NT2/D1 (cell line): ENCODE results near the gene PHLDA3.

Experiments
- DNase-seq: peaks from one replicate; pipeline ENCODE4 v3.0.0-alpha.2; 2011; ENCODE audit warnings: low read depth, low spot score
- H3K27me3 ChIP-seq: 2 replicates; pipeline ENCODE4 v1.6.0; 2011; ENCODE audit warnings: mild to moderate bottlenecking; ENCODE audit not compliant: insufficient read length, insufficient read depth
- H3K36me3 ChIP-seq: 2 replicates; pipeline ENCODE4 v1.6.1; 2011; ENCODE audit warnings: mild to moderate bottlenecking, low read length, mixed read lengths; ENCODE audit not compliant: insufficient read depth, insufficient read length
- H3K4me1 ChIP-seq: 2 replicates; pipeline ENCODE4 v1.5.1; 2011; ENCODE audit not compliant: insufficient read depth, insufficient read length
- H3K4me3 ChIP-seq: 2 replicates; pipeline ENCODE4 v1.5.1; 2011; ENCODE audit warnings: low read depth; ENCODE audit not compliant: insufficient read length
- H3K9ac ChIP-seq: 2 replicates; pipeline ENCODE4 v1.6.0; 2011; ENCODE audit warnings: low read depth; ENCODE audit not compliant: insufficient read length
- H3K9me3 ChIP-seq: 2 replicates; pipeline ENCODE4 v1.5.1; 2011; ENCODE audit warnings: mild to moderate bottlenecking, low read length; ENCODE audit not compliant: insufficient read depth
- SUZ12 ChIP-seq: IDR thresholded peaks from 2 replicates; pipeline ENCODE4 v1.6.1; 2011; ENCODE audit not compliant: insufficient read length, insufficient read depth; ENCODE audit errors: extremely low read depth
- YY1 ChIP-seq: IDR thresholded peaks from 2 replicates; pipeline ENCODE4 v1.6.1; 2011; ENCODE audit not compliant: insufficient read length, insufficient read depth
- ZNF274 ChIP-seq: IDR thresholded peaks from 2 replicates; pipeline ENCODE4 v1.6.1; 2011; ENCODE audit warnings: mild to moderate bottlenecking, low read depth, low read length

Gene PHLDA3

DNA sequence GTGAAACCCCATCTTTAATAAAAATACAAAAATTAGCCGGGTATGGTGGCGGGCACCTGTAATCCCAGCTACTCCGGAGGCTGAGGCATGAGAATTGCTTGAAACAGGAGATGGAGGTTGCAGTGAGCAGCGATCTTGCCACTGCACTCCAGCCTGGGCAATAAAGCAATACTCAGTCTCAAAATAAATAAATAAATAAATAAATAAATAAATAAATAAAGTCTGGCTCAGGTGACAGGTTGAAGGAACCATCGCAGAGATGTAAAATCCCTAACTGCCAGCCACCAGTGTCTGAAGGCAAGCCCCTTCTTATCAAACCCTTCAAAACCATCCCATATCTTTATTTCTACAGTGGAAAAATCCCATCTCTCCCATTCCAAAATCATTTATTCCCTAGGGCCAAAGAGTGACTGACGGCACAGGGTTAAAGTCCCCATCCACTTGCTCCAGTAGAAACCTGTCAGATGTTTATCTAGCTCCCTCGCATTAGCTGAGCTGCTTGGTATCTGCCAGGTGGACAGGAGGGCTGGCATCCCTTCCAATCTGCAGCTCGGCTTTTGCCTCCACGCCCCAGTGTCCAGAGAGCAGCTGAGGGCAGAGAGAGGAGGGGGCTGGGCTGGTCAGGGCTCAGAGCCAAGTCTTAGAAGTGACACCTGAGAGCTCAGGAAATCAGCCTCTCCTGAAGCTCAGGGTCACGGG lies 33.0 kb upstream of the PHLDA3 start:
- H3K4me1 ChIP-seq: peaks cover 30% of the 10 kb centered on the region
- DNase-seq: no peak
- no peak overlapping the region for H3K4me3 ChIP-seq

DNA sequence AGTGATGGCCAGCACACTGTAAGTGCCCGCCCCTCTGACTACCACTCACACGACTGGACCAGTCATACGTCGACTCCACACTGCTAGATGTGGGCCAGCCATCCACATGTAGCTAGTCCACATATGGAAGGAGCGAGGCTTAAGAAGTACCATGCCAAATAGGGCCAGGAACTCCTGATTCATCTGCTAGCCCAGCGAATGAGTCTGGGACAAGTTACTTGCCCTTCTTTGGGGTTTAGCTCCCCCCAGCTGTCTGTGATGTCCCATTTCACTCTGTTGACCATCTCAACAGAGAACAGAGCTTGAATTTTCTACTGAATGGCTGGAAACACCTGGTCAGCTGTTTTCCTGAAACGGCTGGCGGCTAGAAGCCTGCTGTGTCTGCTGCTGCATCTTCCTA lies 32.2 kb upstream of the PHLDA3 start:
- no peak for TF ChIP-seq SUZ12
- no peak for TF ChIP-seq ZNF274
- TF ChIP-seq YY1: no peak
- DNase-seq: no peak
- Histone ChIP-seq H3K9me3 (no peaks in the 10 kb centered on the region), H3K4me1 (peaks cover 33% of the 10 kb centered on the region), H3K9ac (no peak overlapping the region), H3K36me3 (no peaks in the 10 kb centered on the region), H3K27me3 (no peaks in the 10 kb centered on the region), H3K4me3 (no peak overlapping the region)

More for the DNA sequence above, 33.0 kb upstream of the PHLDA3 start:
- no peaks in the 10 kb centered on the region for H3K36me3 ChIP-seq
- H3K9ac ChIP-seq: no peak overlapping the region
- no peaks in the 10 kb centered on the region for H3K27me3 ChIP-seq
- H3K9me3 ChIP-seq: no peaks in the 10 kb centered on the region
- TF ChIP-seq SUZ12 (no peak), YY1 (no peak), ZNF274 (no peak)

DNA sequence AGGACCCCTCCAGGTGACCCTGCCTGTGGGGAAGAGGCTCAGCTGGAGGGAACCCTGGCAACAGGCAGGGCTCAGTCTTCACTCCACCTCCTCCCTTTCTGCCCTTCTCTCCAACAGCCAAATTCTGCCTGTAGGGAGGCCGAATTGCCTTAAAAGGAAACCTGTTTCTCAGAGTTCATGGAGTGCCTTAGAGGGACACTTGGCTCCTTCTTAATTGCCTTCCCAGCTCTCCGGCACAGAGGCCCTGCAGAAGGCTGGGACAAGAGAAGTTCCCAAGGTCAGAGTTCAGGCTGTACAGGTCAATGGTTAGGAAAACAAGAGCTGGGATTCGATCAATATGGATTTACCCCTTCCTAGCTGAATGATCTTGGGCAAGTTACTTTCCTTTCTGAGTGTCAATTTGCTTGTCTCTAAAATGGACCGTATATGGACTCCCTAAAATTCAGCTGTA lies 31.7 kb upstream of the PHLDA3 start:
- TF ChIP-seq SUZ12 (no peak), ZNF274 (no peak), YY1 (no peak)
- DNase-seq: no peak
- H3K4me3 ChIP-seq: no peak overlapping the region
- peak overlapping the region; percentile 29 for H3K9ac ChIP-seq
- H3K36me3 ChIP-seq: peaks cover under 1% of the 10 kb centered on the region
- no peaks in the 10 kb centered on the region for H3K27me3 ChIP-seq
- no peaks in the 10 kb centered on the region for H3K9me3 ChIP-seq
- peaks cover 34% of the 10 kb centered on the region for H3K4me1 ChIP-seq

DNA sequence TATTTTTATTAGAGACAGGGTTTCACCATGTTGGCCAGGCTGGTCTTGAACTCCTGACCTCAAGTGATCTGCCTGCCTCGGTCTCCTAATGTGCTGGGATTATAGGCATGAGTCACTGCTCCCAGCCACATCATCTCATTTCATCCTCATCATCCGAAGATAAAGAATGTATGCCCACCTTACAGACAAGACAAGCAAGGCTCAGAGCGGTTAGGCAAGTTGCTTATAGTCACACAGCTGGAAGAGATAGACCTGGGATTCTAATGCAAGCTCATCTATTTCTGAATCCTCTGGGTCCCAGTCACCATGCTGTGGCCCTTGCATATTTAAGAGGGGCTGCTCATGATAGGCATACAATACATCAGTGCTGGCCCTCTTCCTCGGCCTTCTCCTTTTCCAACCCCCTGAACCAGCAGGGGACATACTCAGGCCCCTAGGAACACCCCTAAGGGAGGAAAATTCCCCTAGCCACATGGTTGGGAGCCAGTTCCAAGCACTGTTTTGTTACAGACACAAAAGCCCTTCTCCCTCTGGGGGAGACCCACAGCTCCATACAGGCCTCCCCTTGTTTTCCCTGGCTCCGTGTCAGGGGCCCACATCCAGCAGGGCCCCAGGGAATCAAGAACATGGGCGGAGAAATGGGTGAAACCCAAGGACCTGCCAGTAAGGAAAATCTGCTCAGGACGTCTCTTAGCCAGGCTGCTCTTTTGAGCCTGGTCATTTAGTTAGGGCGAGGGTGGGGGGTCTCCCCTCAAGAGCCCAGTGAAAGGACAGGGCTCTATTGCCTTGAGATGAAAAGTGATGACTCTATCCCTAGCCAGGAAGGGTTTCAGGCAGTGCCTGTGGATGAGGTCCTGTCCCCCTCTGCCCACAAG lies 31.0 kb upstream of the PHLDA3 start:
- Histone ChIP-seq H3K27me3 (no peaks in the 10 kb centered on the region), H3K4me3 (no peak overlapping the region), H3K4me1 (peaks cover 33% of the 10 kb centered on the region), H3K9me3 (no peaks in the 10 kb centered on the region), H3K36me3 (peaks cover 6% of the 10 kb centered on the region), H3K9ac (peak overlapping the region; percentile 29)
- no peak for DNase-seq
- TF ChIP-seq ZNF274 (no peak), SUZ12 (no peak), YY1 (no peak)

- Histone ChIP-seq H3K36me3 (peaks cover 6% of the 10 kb centered on the region), H3K4me1 (peaks cover 38% of the 10 kb centered on the region)
Measured at GRCh38 chr1:201499191-201499590, 30.2 kb upstream of the PHLDA3 start.

DNA sequence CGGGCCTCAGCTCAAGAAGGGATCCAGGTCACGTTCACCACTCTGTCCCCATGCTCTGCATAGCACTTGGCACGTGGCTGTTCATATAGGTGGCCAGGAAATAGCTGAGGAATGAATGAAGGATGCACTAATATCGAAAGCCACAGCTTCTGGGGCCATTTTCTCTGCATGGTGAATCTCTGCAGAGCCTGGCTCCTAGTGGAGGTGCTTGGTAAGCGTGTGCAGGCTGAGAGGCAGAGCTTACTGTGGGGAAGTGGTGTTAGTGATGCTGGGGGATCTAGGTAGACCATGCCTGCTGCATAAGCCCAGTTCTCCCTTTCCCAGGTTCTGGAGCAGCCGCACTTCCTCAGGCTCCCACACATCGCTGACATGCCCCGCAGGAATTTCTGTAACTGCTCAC lies 29.6 kb upstream of the PHLDA3 start:
- TF ChIP-seq YY1: no peak
- Histone ChIP-seq H3K27me3 (no peaks in the 10 kb centered on the region), H3K36me3 (peaks cover 6% of the 10 kb centered on the region), H3K4me1 (peaks cover 44% of the 10 kb centered on the region), H3K9me3 (no peaks in the 10 kb centered on the region), H3K4me3 (no peak overlapping the region), H3K9ac (no peak overlapping the region)
- no peak for DNase-seq

More at GRCh38 chr1:201499191-201499590, 30.2 kb upstream of the PHLDA3 start:
- TF ChIP-seq ZNF274 (no peak), SUZ12 (no peak), YY1 (no peak)
- DNase-seq: no peak
- Histone ChIP-seq H3K9ac (no peak overlapping the region), H3K27me3 (no peaks in the 10 kb centered on the region), H3K4me3 (no peak overlapping the region), H3K9me3 (no peaks in the 10 kb centered on the region)

DNA sequence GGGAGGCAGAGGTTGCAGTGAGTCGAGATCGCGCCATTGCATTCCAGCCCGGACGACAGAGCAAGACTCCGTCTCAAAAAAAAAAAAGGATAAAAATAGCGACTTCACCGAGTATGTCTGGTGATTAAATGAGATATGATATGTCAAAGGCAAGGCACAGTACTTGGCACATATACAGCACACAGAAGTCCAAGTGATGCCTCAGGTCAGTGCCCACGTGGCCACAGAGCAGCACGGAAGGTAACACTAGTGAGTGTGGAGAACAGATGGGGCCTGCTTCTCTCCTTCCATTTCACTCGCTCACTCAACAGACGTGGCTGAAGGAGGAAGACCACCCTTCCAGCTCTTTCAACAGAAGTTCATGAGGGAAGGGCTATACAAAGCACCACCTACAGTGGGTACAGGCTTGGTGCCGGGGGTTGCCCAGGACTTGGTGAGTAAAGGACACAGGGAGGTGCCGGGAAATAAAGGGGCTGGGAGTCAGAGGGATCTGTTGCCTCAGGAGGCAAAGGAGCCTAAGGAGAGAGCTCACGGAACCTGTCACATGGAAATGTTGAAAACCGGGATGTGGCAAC lies 29.0 kb upstream of the PHLDA3 start:
- H3K9me3 ChIP-seq: no peaks in the 10 kb centered on the region; the same call in 1 of the 2 replicates
- peaks cover 6% of the 10 kb centered on the region for H3K36me3 ChIP-seq
- peaks cover 46% of the 10 kb centered on the region for H3K4me1 ChIP-seq
- H3K9ac ChIP-seq: no peak overlapping the region
- H3K27me3 ChIP-seq: no peaks in the 10 kb centered on the region
- no peak overlapping the region for H3K4me3 ChIP-seq
- TF ChIP-seq YY1: no peak
- TF ChIP-seq SUZ12: no peak
- TF ChIP-seq ZNF274: no peak
- no peak for DNase-seq
